ENCODE results near the gene TMEM214.

Gene TMEM214

DNA sequence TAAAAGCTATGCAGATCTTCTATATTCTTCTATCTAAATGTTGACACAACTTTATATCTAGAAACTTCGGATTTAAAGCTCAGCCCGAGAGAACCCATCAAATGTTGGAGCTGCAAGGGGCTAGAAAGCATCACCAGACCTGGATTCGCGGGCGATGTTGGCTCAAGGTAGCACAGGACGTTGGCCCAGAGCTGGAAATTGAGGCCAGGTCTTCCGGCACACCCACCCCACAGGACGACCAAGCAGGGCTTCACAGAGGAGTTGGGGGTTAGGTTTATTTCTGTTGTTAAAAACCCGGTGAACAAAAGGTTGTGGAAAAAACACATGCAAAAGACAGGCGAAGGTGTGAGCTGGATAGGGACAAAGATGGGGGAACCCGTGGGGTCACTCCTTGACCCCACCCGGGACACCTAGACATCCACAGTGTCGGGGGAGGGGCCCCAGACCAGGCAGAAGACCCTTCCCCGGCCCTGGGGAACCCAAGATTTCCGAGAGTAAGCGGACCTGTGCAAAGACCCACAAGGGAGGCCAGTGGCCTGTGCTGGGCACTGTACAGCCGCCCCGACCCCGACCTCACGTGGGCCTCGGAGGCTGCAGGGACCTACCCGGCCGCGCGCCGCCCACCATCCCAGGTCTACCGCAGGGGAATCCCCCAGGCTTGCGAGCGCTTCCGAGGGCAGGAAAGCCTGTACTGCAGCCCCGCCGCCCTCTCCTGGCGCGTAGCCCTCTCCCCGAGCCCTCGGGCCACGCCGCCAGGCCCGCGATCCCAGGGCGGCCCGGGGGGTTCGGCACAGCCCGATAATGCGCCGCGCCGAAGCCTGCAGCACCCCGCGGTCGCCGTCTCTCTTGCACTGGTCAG, 16.9 kb downstream of the TMEM214 start:
- H3K4me1 ChIP-seq (ENCODE audit: control insufficient read depth, insufficient read depth, low read length): peaks cover 13% of the 10 kb centered on the region

GRCh38 chr2:27050281-27050995, 17.7 kb downstream of the TMEM214 start:
- Histone ChIP-seq H3K9me3 (ENCODE audit: control insufficient read depth, low read length) (no peaks in the 10 kb centered on the region), H3K4me1 (ENCODE audit: control insufficient read depth, insufficient read depth, low read length) (peaks cover 13% of the 10 kb centered on the region), H3K9ac (ENCODE audit: low read length) (peak overlapping the region; percentile 83), H3K27me3 (ENCODE audit: control insufficient read depth, insufficient read depth, low read length) (no peaks in the 10 kb centered on the region), H3K36me3 (ENCODE audit: control insufficient read depth, insufficient read depth, low read length) (peaks cover 3% of the 10 kb centered on the region), H3K4me3 (ENCODE audit: low read length) (peak overlapping the region; percentile 83)

More for the DNA sequence above, 16.9 kb downstream of the TMEM214 start:
- Histone ChIP-seq H3K9me3 (ENCODE audit: control insufficient read depth, low read length) (no peaks in the 10 kb centered on the region), H3K9ac (ENCODE audit: low read length) (peak overlapping the region; percentile 62), H3K36me3 (ENCODE audit: control insufficient read depth, insufficient read depth, low read length) (no peaks in the 10 kb centered on the region), H3K27me3 (ENCODE audit: control insufficient read depth, insufficient read depth, low read length) (no peaks in the 10 kb centered on the region), H3K4me3 (ENCODE audit: low read length) (peak overlapping the region; percentile 83)

GRCh38 chr2:27050996-27051901, 18.5 kb downstream of the TMEM214 start, which contains the start of gene AGBL5:
TSS of gene AGBL5 (plus strand) at chr2:27051668. CDS start at chr2:27052959, 1,291 bp downstream.
- Histone ChIP-seq H3K4me3 (ENCODE audit: low read length) (peak within 1 kb of the TSS; percentile 83), H3K4me1 (ENCODE audit: control insufficient read depth, insufficient read depth, low read length) (peaks cover 13% of the 10 kb centered on the region), H3K36me3 (ENCODE audit: control insufficient read depth, insufficient read depth, low read length) (peaks cover 9% of the 10 kb centered on the region), H3K9ac (ENCODE audit: low read length) (peak within 1 kb of the TSS; percentile 83), H3K27me3 (ENCODE audit: control insufficient read depth, insufficient read depth, low read length) (no peaks in the 10 kb centered on the region), H3K9me3 (ENCODE audit: control insufficient read depth, low read length) (no peaks in the 10 kb centered on the region)

DNA sequence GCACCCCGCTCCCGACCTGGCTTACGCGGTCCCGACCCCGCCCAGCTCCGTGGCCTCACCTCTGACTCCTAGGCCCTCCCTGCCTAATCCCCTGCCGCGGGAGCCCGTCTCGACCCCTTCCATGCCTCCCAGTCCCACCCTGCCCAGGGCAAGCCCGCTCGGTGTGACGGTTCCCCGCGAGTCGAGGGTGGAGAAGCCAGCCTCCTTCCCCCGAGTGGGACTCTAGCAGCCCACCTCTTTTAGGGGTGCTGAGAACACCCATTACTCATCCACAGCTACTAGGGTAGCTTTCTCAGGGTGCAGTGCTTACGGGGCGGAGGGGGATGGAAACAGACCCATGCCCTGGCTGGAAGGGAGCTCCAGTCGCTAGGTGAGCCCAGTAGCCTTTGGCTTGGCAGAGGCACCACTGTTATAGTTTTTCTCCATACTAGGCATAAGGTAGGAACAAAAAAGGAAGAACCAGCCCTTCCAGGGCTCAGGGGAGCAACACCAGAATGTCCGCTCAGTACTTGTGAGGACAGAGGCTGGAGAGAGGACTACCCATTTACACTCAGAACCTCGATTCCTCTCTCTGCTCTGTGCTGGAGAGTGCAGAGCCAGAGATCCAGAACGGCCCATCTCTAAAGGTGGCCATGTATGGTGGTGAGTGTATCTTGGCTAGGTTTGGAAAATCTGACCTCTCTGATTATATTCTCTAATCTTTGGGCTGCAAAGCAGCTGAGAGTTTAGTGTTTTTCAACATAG, 19.3 kb downstream of the TMEM214 start:
- no peaks in the 10 kb centered on the region for H3K9me3 ChIP-seq (ENCODE audit: control insufficient read depth, low read length)
- no peaks in the 10 kb centered on the region for H3K27me3 ChIP-seq (ENCODE audit: control insufficient read depth, insufficient read depth, low read length)
- H3K9ac ChIP-seq (ENCODE audit: low read length): peak overlapping the region; percentile 83
- peaks cover 9% of the 10 kb centered on the region for H3K36me3 ChIP-seq (ENCODE audit: control insufficient read depth, insufficient read depth, low read length)
- peaks cover 13% of the 10 kb centered on the region for H3K4me1 ChIP-seq (ENCODE audit: control insufficient read depth, insufficient read depth, low read length)
- H3K4me3 ChIP-seq (ENCODE audit: low read length): peak overlapping the region; percentile 83

GRCh38 chr2:27053321-27053720, 20.6 kb downstream of the TMEM214 start:
- Histone ChIP-seq H3K9ac (ENCODE audit: low read length) (no peak overlapping the region), H3K27me3 (ENCODE audit: control insufficient read depth, insufficient read depth, low read length) (no peaks in the 10 kb centered on the region), H3K4me3 (ENCODE audit: low read length) (no peak overlapping the region), H3K4me1 (ENCODE audit: control insufficient read depth, insufficient read depth, low read length) (peaks cover 13% of the 10 kb centered on the region), H3K9me3 (ENCODE audit: control insufficient read depth, low read length) (no peaks in the 10 kb centered on the region), H3K36me3 (ENCODE audit: control insufficient read depth, insufficient read depth, low read length) (peaks cover 9% of the 10 kb centered on the region)

DNA sequence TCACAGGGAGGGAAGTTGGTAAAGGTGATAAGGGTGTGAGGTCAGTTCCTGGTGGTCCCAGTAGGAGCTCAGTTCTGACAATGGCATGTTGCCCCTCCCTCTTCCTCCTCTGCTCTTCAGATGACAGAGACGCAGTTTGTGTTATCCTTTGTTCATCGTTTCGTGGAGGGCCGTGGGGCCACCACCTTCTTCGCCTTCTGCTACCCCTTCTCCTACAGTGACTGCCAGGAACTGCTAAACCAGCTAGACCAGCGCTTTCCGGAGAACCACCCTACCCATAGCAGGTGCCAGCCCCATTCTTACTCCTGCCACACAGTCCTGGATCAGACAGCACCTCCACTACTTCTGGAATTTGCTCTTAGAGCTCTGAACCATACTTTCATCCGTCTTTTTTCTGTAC, 21.0 kb downstream of the TMEM214 start:
- Histone ChIP-seq H3K36me3 (ENCODE audit: control insufficient read depth, insufficient read depth, low read length) (peaks cover 9% of the 10 kb centered on the region), H3K9me3 (ENCODE audit: control insufficient read depth, low read length) (no peaks in the 10 kb centered on the region), H3K4me3 (ENCODE audit: low read length) (no peak overlapping the region), H3K4me1 (ENCODE audit: control insufficient read depth, insufficient read depth, low read length) (peaks cover 13% of the 10 kb centered on the region), H3K9ac (ENCODE audit: low read length) (no peak overlapping the region), H3K27me3 (ENCODE audit: control insufficient read depth, insufficient read depth, low read length) (no peaks in the 10 kb centered on the region)

GRCh38 chr2:27054721-27055120, 22.0 kb downstream of the TMEM214 start:
- Histone ChIP-seq H3K9ac (ENCODE audit: low read length) (no peak overlapping the region), H3K4me1 (ENCODE audit: control insufficient read depth, insufficient read depth, low read length) (peaks cover 6% of the 10 kb centered on the region), H3K27me3 (ENCODE audit: control insufficient read depth, insufficient read depth, low read length) (no peaks in the 10 kb centered on the region), H3K4me3 (ENCODE audit: low read length) (no peak overlapping the region), H3K36me3 (ENCODE audit: control insufficient read depth, insufficient read depth, low read length) (peaks cover 9% of the 10 kb centered on the region), H3K9me3 (ENCODE audit: control insufficient read depth, low read length) (no peaks in the 10 kb centered on the region)

DNA sequence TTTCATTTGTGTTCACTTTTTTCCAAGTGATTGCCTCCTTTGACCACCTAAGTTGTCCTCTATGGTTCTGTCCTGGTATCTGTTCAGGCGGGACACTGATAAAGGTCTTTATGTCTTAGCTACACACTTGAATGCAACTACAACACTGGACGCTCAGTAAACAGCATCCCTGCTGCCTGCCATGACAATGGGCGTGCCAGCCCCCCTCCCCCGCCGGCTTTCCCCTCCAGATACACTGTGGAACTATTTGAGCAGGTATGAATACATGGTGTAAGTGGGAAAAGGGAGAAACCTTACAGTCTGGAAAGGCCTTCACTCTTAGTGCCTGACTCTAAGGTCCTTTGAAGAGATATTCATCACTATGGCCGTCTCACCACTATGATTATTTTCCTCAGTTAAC, 24.4 kb downstream of the TMEM214 start:
- peaks cover 9% of the 10 kb centered on the region for H3K36me3 ChIP-seq (ENCODE audit: control insufficient read depth, insufficient read depth, low read length)
- no peak overlapping the region for H3K4me3 ChIP-seq (ENCODE audit: low read length)
- no peaks in the 10 kb centered on the region for H3K27me3 ChIP-seq (ENCODE audit: control insufficient read depth, insufficient read depth, low read length)
- H3K4me1 ChIP-seq (ENCODE audit: control insufficient read depth, insufficient read depth, low read length): peaks cover 2% of the 10 kb centered on the region
- no peaks in the 10 kb centered on the region for H3K9me3 ChIP-seq (ENCODE audit: control insufficient read depth, low read length)
- no peak overlapping the region for H3K9ac ChIP-seq (ENCODE audit: low read length)

DNA sequence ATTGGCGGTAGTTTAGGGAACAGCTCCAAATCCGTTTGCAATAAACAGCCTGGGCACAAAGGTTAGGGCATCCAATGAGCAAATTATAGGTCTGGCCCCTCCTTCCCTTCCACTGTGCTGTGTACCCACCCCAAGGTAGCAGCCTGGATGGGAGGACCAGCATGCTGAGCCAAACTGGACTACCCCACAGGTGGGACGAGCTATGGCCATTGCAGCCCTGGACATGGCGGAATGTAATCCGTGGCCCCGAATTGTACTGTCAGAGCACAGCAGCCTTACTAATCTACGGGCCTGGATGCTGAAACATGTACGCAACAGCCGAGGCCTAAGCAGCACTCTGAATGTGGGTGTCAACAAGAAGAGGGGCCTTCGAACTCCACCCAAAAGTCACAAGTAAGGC, 25.4 kb downstream of the TMEM214 start:
- Histone ChIP-seq H3K36me3 (ENCODE audit: control insufficient read depth, insufficient read depth, low read length) (peaks cover 9% of the 10 kb centered on the region), H3K4me1 (ENCODE audit: control insufficient read depth, insufficient read depth, low read length) (no peaks in the 10 kb centered on the region), H3K27me3 (ENCODE audit: control insufficient read depth, insufficient read depth, low read length) (no peaks in the 10 kb centered on the region), H3K9ac (ENCODE audit: low read length) (no peak overlapping the region), H3K9me3 (ENCODE audit: control insufficient read depth, low read length) (no peaks in the 10 kb centered on the region), H3K4me3 (ENCODE audit: low read length) (no peak overlapping the region)

DNA sequence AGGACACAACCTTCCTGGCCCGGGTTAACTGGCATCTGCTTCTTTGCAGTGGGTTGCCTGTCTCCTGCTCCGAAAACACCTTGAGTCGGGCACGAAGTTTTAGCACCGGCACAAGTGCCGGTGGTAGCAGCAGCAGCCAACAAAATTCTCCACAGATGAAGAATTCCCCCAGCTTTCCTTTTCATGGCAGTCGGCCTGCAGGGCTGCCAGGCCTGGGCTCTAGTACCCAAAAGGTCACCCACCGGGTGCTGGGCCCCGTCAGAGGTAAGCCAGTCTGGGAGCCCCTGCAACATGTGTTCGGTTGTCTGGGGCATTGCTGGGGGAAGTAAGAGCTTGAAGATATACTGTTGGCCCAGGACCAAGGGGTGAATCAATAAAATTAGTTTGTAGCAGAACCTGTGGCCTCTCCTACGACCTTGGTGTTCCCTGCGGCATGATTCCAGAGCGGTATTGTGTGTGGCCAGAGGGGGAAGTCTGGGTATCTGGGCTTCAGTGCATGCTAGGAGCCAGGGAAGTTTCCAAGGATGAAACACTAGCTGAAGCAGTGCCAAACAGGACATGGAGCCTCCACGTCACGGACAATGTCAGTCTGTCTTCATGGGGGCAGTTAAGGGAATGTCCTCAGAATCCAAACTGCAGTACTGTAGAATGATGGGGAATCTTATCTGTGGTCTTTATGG, 26.5 kb downstream of the TMEM214 start:
- Histone ChIP-seq H3K27me3 (ENCODE audit: control insufficient read depth, insufficient read depth, low read length) (no peaks in the 10 kb centered on the region), H3K4me3 (ENCODE audit: low read length) (no peak overlapping the region), H3K9ac (ENCODE audit: low read length) (no peak overlapping the region), H3K36me3 (ENCODE audit: control insufficient read depth, insufficient read depth, low read length) (peaks cover 9% of the 10 kb centered on the region), H3K4me1 (ENCODE audit: control insufficient read depth, insufficient read depth, low read length) (no peaks in the 10 kb centered on the region), H3K9me3 (ENCODE audit: control insufficient read depth, low read length) (no peaks in the 10 kb centered on the region)

DNA sequence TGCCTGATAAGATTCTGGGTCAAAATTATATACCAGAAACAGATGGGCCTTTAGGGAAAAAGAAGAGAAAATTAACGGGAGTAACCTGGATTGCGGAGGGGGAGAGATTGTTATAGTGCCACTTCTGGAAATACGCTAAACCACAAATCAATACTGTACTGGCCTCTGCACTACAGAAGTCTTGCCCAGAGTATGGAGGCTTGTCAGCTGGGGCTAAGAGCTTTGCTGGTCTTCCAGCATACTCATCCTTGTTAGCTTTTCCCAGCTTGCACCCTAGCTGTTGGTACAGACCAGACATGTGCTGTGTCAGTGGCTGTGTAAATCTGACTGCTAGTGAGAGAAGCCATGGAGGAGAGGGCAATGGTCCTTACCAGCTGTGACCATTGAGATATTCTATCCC, 27.6 kb downstream of the TMEM214 start:
- Histone ChIP-seq H3K4me3 (ENCODE audit: low read length) (no peak overlapping the region), H3K4me1 (ENCODE audit: control insufficient read depth, insufficient read depth, low read length) (no peaks in the 10 kb centered on the region), H3K9ac (ENCODE audit: low read length) (no peak overlapping the region), H3K27me3 (ENCODE audit: control insufficient read depth, insufficient read depth, low read length) (no peaks in the 10 kb centered on the region), H3K36me3 (ENCODE audit: control insufficient read depth, insufficient read depth, low read length) (peaks cover 8% of the 10 kb centered on the region), H3K9me3 (ENCODE audit: control insufficient read depth, low read length) (no peaks in the 10 kb centered on the region)

All from mucosa of stomach (tissue), 1 donor.